ENCODE data around the gene TRAF7. TPM values are rescaled to one million over a fixed set of nuclear protein-coding genes. Genes with fewer than 3 reads are reported as not detected.

Gene TRAF7
- total and polyA plus RNA-seq, 2 of the 13 experiments (the other 11 are each of a cell fraction or from before 2014, with no cell fraction given) = 47.9 to 65.6 TPM

DNA sequence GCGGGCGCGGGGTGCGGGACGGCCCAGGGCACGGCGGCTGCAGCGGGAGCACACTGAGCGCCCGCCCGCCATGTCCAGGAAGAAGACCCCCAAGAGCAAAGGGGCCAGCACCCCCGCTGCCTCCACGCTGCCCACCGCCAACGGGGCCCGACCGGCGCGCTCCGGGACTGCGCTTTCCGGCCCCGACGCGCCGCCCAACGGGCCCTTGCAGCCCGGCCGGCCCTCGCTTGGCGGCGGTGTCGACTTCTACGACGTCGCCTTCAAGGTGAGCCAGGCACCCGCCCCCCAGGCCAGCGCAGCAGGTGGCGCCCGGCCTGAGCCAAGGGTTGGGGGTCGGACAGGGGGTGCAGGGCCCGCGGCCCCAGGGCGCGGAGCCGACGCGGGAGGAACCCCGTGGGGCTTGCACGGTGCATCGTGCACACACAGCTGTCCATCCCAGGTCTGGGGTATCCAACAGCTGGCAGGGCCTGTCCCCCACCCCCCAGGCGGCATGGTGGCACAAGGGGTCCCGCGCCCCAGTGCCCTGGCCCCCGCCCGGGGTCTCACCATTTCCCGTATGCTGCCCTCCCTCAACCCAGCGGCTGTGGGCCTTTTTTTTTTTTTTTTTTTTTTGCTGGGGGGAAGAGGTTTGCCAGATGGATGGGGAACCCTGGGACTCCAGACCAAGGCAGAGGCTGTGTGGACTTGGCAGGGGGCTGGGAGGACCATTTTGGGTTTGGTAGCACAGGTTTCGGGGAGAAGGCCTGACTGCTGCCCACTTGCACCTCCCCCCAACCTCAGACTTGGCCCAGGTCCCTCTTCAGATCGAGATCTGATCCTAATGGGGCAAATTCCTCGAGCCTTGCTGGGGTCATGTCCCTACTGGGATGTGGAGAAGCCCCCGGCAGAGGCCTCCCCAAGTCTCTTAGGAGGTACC, 6.6 kb upstream of the TRAF7 start (continued):
- peak; percentile 18 for TF ChIP-seq ZNF777 (CRISPR knock-in tag; IDR thresholded peaks at IDR 0.05)
- TF ChIP-seq, protein P1, sequence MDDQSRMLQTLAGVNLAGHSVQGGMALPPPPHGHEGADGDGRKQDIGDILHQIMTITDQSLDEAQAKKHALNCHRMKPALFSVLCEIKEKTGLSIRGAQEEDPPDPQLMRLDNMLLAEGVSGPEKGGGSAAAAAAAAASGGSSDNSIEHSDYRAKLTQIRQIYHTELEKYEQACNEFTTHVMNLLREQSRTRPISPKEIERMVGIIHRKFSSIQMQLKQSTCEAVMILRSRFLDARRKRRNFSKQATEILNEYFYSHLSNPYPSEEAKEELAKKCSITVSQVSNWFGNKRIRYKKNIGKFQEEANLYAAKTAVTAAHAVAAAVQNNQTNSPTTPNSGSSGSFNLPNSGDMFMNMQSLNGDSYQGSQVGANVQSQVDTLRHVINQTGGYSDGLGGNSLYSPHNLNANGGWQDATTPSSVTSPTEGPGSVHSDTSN (CRISPR knock-in tag; IDR thresholded peaks at IDR 0.05; ENCODE audit: borderline replicate concordance) = no peak
- TF ChIP-seq, protein P2, sequence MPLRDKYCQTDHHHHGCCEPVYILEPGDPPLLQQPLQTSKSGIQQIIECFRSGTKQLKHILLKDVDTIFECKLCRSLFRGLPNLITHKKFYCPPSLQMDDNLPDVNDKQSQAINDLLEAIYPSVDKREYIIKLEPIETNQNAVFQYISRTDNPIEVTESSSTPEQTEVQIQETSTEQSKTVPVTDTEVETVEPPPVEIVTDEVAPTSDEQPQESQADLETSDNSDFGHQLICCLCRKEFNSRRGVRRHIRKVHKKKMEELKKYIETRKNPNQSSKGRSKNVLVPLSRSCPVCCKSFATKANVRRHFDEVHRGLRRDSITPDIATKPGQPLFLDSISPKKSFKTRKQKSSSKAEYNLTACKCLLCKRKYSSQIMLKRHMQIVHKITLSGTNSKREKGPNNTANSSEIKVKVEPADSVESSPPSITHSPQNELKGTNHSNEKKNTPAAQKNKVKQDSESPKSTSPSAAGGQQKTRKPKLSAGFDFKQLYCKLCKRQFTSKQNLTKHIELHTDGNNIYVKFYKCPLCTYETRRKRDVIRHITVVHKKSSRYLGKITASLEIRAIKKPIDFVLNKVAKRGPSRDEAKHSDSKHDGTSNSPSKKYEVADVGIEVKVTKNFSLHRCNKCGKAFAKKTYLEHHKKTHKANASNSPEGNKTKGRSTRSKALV (CRISPR knock-in tag; IDR thresholded peaks at IDR 0.05) = 0 out of 2 replicates have a peak, but pooled peaks have one; percentile 9
- TF ChIP-seq ZSCAN20 (CRISPR knock-in tag; IDR thresholded peaks at IDR 0.05; ENCODE audit: borderline replicate concordance) = 0 out of 2 replicates have a peak, but pooled peaks have one; percentile 27
- TF ChIP-seq, protein P3, sequence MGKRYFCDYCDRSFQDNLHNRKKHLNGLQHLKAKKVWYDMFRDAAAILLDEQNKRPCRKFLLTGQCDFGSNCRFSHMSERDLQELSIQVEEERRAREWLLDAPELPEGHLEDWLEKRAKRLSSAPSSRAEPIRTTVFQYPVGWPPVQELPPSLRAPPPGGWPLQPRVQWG (CRISPR knock-in tag; IDR thresholded peaks at IDR 0.05; ENCODE audit: borderline replicate concordance, low read depth) = no peak
- TF ChIP-seq, protein P4, sequence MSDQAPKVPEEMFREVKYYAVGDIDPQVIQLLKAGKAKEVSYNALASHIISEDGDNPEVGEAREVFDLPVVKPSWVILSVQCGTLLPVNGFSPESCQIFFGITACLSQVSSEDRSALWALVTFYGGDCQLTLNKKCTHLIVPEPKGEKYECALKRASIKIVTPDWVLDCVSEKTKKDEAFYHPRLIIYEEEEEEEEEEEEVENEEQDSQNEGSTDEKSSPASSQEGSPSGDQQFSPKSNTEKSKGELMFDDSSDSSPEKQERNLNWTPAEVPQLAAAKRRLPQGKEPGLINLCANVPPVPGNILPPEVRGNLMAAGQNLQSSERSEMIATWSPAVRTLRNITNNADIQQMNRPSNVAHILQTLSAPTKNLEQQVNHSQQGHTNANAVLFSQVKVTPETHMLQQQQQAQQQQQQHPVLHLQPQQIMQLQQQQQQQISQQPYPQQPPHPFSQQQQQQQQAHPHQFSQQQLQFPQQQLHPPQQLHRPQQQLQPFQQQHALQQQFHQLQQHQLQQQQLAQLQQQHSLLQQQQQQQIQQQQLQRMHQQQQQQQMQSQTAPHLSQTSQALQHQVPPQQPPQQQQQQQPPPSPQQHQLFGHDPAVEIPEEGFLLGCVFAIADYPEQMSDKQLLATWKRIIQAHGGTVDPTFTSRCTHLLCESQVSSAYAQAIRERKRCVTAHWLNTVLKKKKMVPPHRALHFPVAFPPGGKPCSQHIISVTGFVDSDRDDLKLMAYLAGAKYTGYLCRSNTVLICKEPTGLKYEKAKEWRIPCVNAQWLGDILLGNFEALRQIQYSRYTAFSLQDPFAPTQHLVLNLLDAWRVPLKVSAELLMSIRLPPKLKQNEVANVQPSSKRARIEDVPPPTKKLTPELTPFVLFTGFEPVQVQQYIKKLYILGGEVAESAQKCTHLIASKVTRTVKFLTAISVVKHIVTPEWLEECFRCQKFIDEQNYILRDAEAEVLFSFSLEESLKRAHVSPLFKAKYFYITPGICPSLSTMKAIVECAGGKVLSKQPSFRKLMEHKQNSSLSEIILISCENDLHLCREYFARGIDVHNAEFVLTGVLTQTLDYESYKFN (CRISPR knock-in tag; conservative IDR thresholded peaks at IDR 0.05) = no peak
- no peak for TF ChIP-seq ZNF652 (CRISPR knock-in tag; IDR thresholded peaks at IDR 0.05; ENCODE audit: borderline replicate concordance, low read depth)
- no peak for TF ChIP-seq KDM4B (CRISPR knock-in tag; IDR thresholded peaks at IDR 0.05)
- TF ChIP-seq NPAS2 (CRISPR knock-in tag; IDR thresholded peaks at IDR 0.05; ENCODE audit: borderline replicate concordance) = no peak
- peak in 1 of 2 experiments; percentile 50; a peak in 2 of 4 replicates for TF ChIP-seq POLR2A (IDR thresholded peaks at IDR 0.05; ENCODE audit: insufficient read depth in 1 of 2, low read depth in 2 of 2, low read length in 2 of 2)
- no peak for TF ChIP-seq CENPT (CRISPR knock-in tag; IDR thresholded peaks at IDR 0.05; ENCODE audit: low read depth)
- TF ChIP-seq ZNF629 (CRISPR knock-in tag; conservative IDR thresholded peaks at IDR 0.05) = 0 out of 2 replicates have a peak, but pooled peaks have one; percentile 18
- TF ChIP-seq, protein P5, sequence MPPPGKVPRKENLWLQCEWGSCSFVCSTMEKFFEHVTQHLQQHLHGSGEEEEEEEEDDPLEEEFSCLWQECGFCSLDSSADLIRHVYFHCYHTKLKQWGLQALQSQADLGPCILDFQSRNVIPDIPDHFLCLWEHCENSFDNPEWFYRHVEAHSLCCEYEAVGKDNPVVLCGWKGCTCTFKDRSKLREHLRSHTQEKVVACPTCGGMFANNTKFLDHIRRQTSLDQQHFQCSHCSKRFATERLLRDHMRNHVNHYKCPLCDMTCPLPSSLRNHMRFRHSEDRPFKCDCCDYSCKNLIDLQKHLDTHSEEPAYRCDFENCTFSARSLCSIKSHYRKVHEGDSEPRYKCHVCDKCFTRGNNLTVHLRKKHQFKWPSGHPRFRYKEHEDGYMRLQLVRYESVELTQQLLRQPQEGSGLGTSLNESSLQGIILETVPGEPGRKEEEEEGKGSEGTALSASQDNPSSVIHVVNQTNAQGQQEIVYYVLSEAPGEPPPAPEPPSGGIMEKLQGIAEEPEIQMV (CRISPR knock-in tag; IDR thresholded peaks at IDR 0.05; ENCODE audit: low read depth) = no peak
